PFSK-1 (cell line): Measurements from ENCODE around the gene KDF1.

ENCODE experiments used
- FOXP2 ChIP-seq: optimal IDR thresholded peaks from 2 replicates; pipeline ENCODE3; 2011; ENCODE audit warnings: borderline replicate concordance, control low read depth, inconsistent platforms; ENCODE audit not compliant: insufficient read depth; ENCODE audit errors: extremely low read length, extremely low read depth
- POLR2AphosphoS5 ChIP-seq: IDR thresholded peaks from 2 replicates; pipeline ENCODE4 v1.6.1; 2012; ENCODE audit warnings: low read depth, mild to moderate bottlenecking, control low read depth, low read length, moderate library complexity
- SIN3A ChIP-seq: IDR thresholded peaks from 2 replicates; pipeline ENCODE4 v1.6.1; 2012; ENCODE audit warnings: mild to moderate bottlenecking, low read length, moderate library complexity, borderline replicate concordance; ENCODE audit not compliant: insufficient read depth
- TAF1 ChIP-seq: IDR thresholded peaks from 2 replicates; pipeline ENCODE4 v1.6.1; 2012; ENCODE audit warnings: low read length, control low read depth, borderline replicate concordance; ENCODE audit not compliant: insufficient read depth
- TF ChIP-seq, protein P1 (sequence below), 2 experiments: IDR thresholded peaks; 2 replicates each; pipeline versions ENCODE4 v1.6.1 to v1.8.0; 2011 to 2012; ENCODE audit warnings: low read depth in 2 of 2, low read length in 2 of 2, control low read depth in 1 of 2, inconsistent platforms in 1 of 2, mild to moderate bottlenecking in 1 of 2, moderate library complexity in 1 of 2; ENCODE audit not compliant: insufficient read depth in 1 of 2

GRCh38 chr1:27000090-27000816 lies 40.0 kb upstream of the KDF1 start:
- TF ChIP-seq POLR2AphosphoS5 (no peak), TAF1 (no peak), FOXP2 (no peak), SIN3A (no peak)
- TF ChIP-seq, protein P1, sequence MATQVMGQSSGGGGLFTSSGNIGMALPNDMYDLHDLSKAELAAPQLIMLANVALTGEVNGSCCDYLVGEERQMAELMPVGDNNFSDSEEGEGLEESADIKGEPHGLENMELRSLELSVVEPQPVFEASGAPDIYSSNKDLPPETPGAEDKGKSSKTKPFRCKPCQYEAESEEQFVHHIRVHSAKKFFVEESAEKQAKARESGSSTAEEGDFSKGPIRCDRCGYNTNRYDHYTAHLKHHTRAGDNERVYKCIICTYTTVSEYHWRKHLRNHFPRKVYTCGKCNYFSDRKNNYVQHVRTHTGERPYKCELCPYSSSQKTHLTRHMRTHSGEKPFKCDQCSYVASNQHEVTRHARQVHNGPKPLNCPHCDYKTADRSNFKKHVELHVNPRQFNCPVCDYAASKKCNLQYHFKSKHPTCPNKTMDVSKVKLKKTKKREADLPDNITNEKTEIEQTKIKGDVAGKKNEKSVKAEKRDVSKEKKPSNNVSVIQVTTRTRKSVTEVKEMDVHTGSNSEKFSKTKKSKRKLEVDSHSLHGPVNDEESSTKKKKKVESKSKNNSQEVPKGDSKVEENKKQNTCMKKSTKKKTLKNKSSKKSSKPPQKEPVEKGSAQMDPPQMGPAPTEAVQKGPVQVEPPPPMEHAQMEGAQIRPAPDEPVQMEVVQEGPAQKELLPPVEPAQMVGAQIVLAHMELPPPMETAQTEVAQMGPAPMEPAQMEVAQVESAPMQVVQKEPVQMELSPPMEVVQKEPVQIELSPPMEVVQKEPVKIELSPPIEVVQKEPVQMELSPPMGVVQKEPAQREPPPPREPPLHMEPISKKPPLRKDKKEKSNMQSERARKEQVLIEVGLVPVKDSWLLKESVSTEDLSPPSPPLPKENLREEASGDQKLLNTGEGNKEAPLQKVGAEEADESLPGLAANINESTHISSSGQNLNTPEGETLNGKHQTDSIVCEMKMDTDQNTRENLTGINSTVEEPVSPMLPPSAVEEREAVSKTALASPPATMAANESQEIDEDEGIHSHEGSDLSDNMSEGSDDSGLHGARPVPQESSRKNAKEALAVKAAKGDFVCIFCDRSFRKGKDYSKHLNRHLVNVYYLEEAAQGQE (IDR thresholded peaks at IDR 0.05; ENCODE audit: insufficient read depth in 1 of 2, low read depth in 2 of 2, low read length in 2 of 2) = no peak
